ENCODE results near the gene DAPK3.
A peak's percentile ranks its signal among the peaks of the same experiment; 100 is the strongest.

Gene DAPK3

DNA sequence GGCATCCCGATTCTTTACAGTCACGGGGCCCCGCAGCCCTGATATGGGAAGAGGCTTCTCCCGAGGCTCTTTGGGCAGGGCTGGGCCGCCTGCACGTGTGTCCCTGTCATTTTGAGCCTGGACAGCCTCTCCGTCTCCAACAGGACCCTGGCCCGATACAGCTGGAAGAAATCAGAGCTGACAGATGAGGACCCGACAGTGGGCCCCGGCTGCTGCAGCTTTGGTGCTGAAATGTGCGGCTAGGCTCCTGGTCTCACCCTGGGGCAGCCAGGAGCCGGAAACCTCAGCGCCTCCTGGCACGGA, 39.9 kb upstream of the DAPK3 start:
- Histone ChIP-seq H3K27ac (ENCODE audit: low read length) (no peak overlapping the region), H3K4me3 (ENCODE audit: low read length) (no peak overlapping the region), H3K9me2 (replicated peaks; ENCODE audit: insufficient read depth, low read length) (no peaks in the 10 kb centered on the region), H3K4me1 (ENCODE audit: low read length) (peaks cover 8% of the 10 kb centered on the region), H3K9ac (ENCODE audit: low read length) (no peak overlapping the region), H4K20me1 (ENCODE audit: insufficient read depth, low read length) (no peaks in the 10 kb centered on the region), H3F3A (ENCODE audit: insufficient read depth, low read length) (peaks cover 4% of the 10 kb centered on the region; the same call in 1 of the 2 replicates), H3K79me2 (ENCODE audit: low read length) (peaks cover 75% of the 10 kb centered on the region), H3K9me3 (replicated peaks; ENCODE audit: insufficient read depth, low read length) (no peaks in the 10 kb centered on the region), H3K36me3 (replicated peaks; ENCODE audit: insufficient read depth, low read length) (no peaks in the 10 kb centered on the region; the same call in 1 of the 2 replicates), H2AFZ (ENCODE audit: low read length) (no peak overlapping the region), H3K27me3 (replicated peaks; ENCODE audit: insufficient read depth, low read length) (no peaks in the 10 kb centered on the region), H3K4me2 (ENCODE audit: low read depth, low read length) (no peak overlapping the region)
- no peak for TF ChIP-seq EZH2 (optimal IDR thresholded peaks at IDR 0.05; ENCODE audit: low read depth, low read length)
- TF ChIP-seq, protein P1, sequence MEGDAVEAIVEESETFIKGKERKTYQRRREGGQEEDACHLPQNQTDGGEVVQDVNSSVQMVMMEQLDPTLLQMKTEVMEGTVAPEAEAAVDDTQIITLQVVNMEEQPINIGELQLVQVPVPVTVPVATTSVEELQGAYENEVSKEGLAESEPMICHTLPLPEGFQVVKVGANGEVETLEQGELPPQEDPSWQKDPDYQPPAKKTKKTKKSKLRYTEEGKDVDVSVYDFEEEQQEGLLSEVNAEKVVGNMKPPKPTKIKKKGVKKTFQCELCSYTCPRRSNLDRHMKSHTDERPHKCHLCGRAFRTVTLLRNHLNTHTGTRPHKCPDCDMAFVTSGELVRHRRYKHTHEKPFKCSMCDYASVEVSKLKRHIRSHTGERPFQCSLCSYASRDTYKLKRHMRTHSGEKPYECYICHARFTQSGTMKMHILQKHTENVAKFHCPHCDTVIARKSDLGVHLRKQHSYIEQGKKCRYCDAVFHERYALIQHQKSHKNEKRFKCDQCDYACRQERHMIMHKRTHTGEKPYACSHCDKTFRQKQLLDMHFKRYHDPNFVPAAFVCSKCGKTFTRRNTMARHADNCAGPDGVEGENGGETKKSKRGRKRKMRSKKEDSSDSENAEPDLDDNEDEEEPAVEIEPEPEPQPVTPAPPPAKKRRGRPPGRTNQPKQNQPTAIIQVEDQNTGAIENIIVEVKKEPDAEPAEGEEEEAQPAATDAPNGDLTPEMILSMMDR (IDR thresholded peaks at IDR 0.05; ENCODE audit: low read length) = no peak
- no peak for DNase-seq

DNA sequence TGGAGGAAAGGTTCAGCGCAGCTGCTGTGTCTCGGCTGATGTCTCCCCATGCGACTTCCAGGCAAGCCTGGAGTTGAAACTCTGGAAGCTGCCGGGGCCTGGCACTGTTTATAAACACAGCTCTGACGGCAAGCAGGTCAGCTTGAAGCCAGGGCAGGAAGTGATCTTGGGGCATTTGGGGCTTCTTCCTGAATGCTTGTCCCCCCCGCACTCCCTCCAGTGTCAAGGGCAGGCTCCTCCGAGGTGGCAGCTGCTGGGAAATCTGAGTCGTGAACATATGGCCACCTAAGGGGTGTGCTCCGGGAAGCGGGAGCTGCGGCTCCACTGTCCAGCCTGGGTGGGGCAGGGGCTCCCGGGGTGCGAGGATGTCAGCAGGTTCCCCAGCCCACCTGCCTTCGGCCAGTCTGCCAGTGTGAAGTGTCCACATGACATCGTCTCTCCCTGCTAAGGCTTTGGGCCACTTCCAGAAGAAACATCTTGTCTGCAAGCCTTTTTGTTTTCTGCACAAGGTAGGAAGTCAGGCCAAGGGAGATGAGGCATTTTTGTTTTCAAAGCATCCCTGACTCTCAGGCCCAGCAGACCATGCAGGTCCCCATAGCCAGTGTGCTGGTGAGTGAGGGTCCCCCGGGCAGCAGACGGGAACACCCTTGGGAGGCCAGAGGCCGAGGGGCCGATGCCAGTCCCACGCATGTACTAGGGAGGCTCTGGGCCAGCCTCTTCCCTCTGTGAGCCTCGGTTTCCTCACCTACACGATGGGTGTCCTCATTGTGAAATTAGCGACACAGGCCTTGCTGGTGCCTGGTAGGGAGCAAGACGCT, 39.3 kb upstream of the DAPK3 start:
- no peak overlapping the region for H3K27ac ChIP-seq (ENCODE audit: low read length)

DNA sequence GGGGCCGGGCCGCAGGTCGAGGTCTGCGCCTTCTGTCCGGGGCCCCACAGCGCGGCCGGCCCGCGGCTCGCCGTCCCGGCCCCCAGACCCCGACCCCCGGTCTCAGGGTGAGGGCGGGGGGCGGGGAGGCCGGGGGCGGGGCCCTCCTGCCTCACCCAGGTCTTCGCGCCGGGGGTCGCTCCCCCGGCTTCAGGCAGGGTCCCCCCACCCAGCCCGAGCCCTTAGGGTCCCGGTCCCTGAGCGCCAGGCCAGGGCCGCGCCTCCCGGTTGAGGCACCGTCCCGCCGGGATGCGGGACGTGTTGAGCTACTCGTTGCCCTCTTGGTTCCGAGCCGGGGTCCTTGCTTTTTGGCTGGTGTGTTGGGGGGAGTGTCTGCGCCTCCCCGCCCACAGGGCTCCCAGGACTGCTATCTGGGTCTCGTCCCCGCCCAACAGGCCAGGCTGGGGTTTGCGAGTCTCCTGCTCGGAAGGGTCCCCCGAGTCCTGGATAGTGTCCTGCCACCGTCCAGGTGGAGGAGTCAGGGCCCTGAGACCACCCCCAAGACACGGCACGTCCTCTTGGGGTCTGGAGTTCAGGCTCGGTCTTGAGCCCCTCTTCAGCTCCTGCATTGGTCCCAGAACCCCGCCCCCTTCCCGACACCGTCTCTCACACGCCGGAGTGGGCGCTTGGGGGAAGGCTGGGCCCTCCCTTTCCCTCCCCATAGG, 37.1 kb upstream of the DAPK3 start:
- Histone ChIP-seq H2AFZ (ENCODE audit: low read length) (peak overlapping the region; percentile 52; the same call in 1 of the 2 replicates), H3K9ac (ENCODE audit: low read length) (peak overlapping the region; percentile 78), H3F3A (ENCODE audit: insufficient read depth, low read length) (peaks cover 4% of the 10 kb centered on the region; the same call in 1 of the 2 replicates), H3K79me2 (ENCODE audit: low read length) (peaks cover 48% of the 10 kb centered on the region), H3K27me3 (replicated peaks; ENCODE audit: insufficient read depth, low read length) (no peaks in the 10 kb centered on the region), H3K36me3 (replicated peaks; ENCODE audit: insufficient read depth, low read length) (no peaks in the 10 kb centered on the region; the same call in 1 of the 2 replicates), H4K20me1 (ENCODE audit: insufficient read depth, low read length) (no peaks in the 10 kb centered on the region), H3K27ac (ENCODE audit: low read length) (no peak overlapping the region), H3K4me1 (ENCODE audit: low read length) (peaks cover 8% of the 10 kb centered on the region), H3K9me2 (replicated peaks; ENCODE audit: insufficient read depth, low read length) (no peaks in the 10 kb centered on the region), H3K9me3 (replicated peaks; ENCODE audit: insufficient read depth, low read length) (no peaks in the 10 kb centered on the region), H3K4me3 (ENCODE audit: low read length) (peak overlapping the region; percentile 85), H3K4me2 (ENCODE audit: low read depth, low read length) (peak overlapping the region; percentile 89)
- TF ChIP-seq, protein P1 (IDR thresholded peaks at IDR 0.05; ENCODE audit: low read length) = no peak
- TF ChIP-seq EZH2phosphoT487 (IDR thresholded peaks at IDR 0.05; ENCODE audit: low read length) (no peak), EZH2 (optimal IDR thresholded peaks at IDR 0.05; ENCODE audit: low read depth, low read length) (no peak)
- DNase-seq = peak; percentile 29

More for the DNA sequence above, 39.3 kb upstream of the DAPK3 start:
- no peak overlapping the region for H3K4me2 ChIP-seq (ENCODE audit: low read depth, low read length)
- H4K20me1 ChIP-seq (ENCODE audit: insufficient read depth, low read length) = no peaks in the 10 kb centered on the region
- no peaks in the 10 kb centered on the region; the same call in 1 of the 2 replicates for H3K36me3 ChIP-seq (replicated peaks; ENCODE audit: insufficient read depth, low read length)
- no peak overlapping the region for H2AFZ ChIP-seq (ENCODE audit: low read length)
- H3F3A ChIP-seq (ENCODE audit: insufficient read depth, low read length) = peaks cover 4% of the 10 kb centered on the region; the same call in 1 of the 2 replicates
- no peak overlapping the region for H3K9ac ChIP-seq (ENCODE audit: low read length)
- peaks cover 69% of the 10 kb centered on the region for H3K79me2 ChIP-seq (ENCODE audit: low read length)
- no peak overlapping the region for H3K4me3 ChIP-seq (ENCODE audit: low read length)
- H3K9me3 ChIP-seq (replicated peaks; ENCODE audit: insufficient read depth, low read length) = no peaks in the 10 kb centered on the region
- no peak for DNase-seq
- peaks cover 8% of the 10 kb centered on the region for H3K4me1 ChIP-seq (ENCODE audit: low read length)
- H3K27me3 ChIP-seq (replicated peaks; ENCODE audit: insufficient read depth, low read length) = no peaks in the 10 kb centered on the region
- no peaks in the 10 kb centered on the region for H3K9me2 ChIP-seq (replicated peaks; ENCODE audit: insufficient read depth, low read length)
- no peak for TF ChIP-seq EZH2 (optimal IDR thresholded peaks at IDR 0.05; ENCODE audit: low read depth, low read length)
